Measurements from ENCODE around the gene SLC44A1. TPM values are rescaled to one million over a fixed set of nuclear protein-coding genes. Genes with fewer than 3 reads are reported as not detected.

SLC44A1 gene
- polyA plus RNA-seq, result 10 to 100 TPM; 13.1 to 30.9 (median 25.0) TPM

- Mint-ChIP-seq H3K9me3 (peaks cover 0 to 2% (median 0%) of the 10 kb centered on the region in 6 donors), H3K36me3 (no peaks in the 10 kb centered on the region), H3K4me1 (peaks cover 23 to 38% of the 10 kb centered on the region in 2 donors), H3K27me3 (ENCODE audit: low read depth in 3 of 3) (peaks cover 1 to 12% (median 2%) of the 10 kb centered on the region in 3 donors), H3K27ac (peak within 1 kb of the TSS; percentile 71 to 90 (median 82)), H3K4me3 (peak within 1 kb of the TSS; percentile 86 to 94 (median 91))
- DNase-seq, result peak; percentile 82 to 86 (median 85)
Observed at GRCh38 chr9:105244003-105244733, at the start of gene SLC44A1. Gene SLC44A1 (plus strand): TSS chr9:105244651. CDS start chr9:105244869, 218 bp downstream.

- Mint-ChIP-seq H3K36me3 (no peaks in the 10 kb centered on the region), H3K9me3 (no peaks in the 10 kb centered on the region), H3K4me3 (no peak overlapping the region), H3K27ac (no peak overlapping the region), H3K4me1 (peaks cover 0 to 4% of the 10 kb centered on the region in 2 donors), H3K27me3 (ENCODE audit: low read depth in 3 of 3) (peaks cover 0 to 7% (median 2%) of the 10 kb centered on the region in 3 donors)
- no peak for DNase-seq
Observed at GRCh38 chr9:105195259-105195658, 49.2 kb upstream of the SLC44A1 start.

DNA sequence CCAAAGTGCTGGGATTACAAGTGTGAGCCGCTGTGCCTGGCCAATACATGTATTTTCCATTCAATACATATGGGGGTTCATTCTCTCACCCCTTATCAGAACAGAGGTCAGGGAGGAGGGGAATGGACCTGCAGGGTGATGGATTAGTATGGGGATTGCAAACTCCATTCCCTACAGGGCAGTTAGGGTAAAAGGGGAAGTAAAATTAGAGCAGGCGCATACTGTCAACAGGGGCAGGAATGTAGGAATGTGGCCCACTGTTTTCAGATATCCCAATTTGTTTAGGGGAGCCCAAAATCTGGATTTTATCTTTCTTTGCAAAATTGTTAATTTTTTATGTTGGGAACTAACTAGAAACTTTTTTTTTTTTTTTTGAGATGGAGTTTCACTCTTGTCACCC is 46.4 kb upstream of the SLC44A1 start:
- Mint-ChIP-seq H3K4me1 (no peaks in the 10 kb centered on the region), H3K4me3 (no peak overlapping the region), H3K9me3 (no peaks in the 10 kb centered on the region), H3K27me3 (ENCODE audit: low read depth in 3 of 3) (peaks cover 0 to 7% (median 0%) of the 10 kb centered on the region in 3 donors), H3K36me3 (no peaks in the 10 kb centered on the region), H3K27ac (no peak overlapping the region)
- DNase-seq, result no peak

- peaks cover 0 to 7% (median 0%) of the 10 kb centered on the region in 3 donors for H3K27me3 Mint-ChIP-seq (ENCODE audit: low read depth in 3 of 3)
- no peak overlapping the region for H3K27ac Mint-ChIP-seq
- H3K36me3 Mint-ChIP-seq, result no peaks in the 10 kb centered on the region
- no peaks in the 10 kb centered on the region for H3K9me3 Mint-ChIP-seq
- no peak overlapping the region for H3K4me3 Mint-ChIP-seq
- no peaks in the 10 kb centered on the region for H3K4me1 Mint-ChIP-seq
- no peak for DNase-seq
Observed at GRCh38 chr9:105198865-105199264, 45.6 kb upstream of the SLC44A1 start.

- Mint-ChIP-seq H3K4me3 (no peak overlapping the region), H3K27me3 (ENCODE audit: low read depth in 3 of 3) (peaks cover 0 to 7% (median 0%) of the 10 kb centered on the region in 3 donors), H3K4me1 (no peaks in the 10 kb centered on the region), H3K36me3 (no peaks in the 10 kb centered on the region), H3K9me3 (no peaks in the 10 kb centered on the region), H3K27ac (no peak overlapping the region)
- DNase-seq, result no peak
Observed at GRCh38 chr9:105204416-105204815, 40.0 kb upstream of the SLC44A1 start.

- Mint-ChIP-seq H3K4me1 (no peaks in the 10 kb centered on the region), H3K27me3 (ENCODE audit: low read depth in 3 of 3) (peaks cover 0 to 7% (median 0%) of the 10 kb centered on the region in 3 donors), H3K4me3 (no peak overlapping the region), H3K36me3 (no peaks in the 10 kb centered on the region), H3K27ac (no peak overlapping the region), H3K9me3 (no peaks in the 10 kb centered on the region)
- DNase-seq, result no peak
Observed at GRCh38 chr9:105205787-105206495, 38.5 kb upstream of the SLC44A1 start.

DNA sequence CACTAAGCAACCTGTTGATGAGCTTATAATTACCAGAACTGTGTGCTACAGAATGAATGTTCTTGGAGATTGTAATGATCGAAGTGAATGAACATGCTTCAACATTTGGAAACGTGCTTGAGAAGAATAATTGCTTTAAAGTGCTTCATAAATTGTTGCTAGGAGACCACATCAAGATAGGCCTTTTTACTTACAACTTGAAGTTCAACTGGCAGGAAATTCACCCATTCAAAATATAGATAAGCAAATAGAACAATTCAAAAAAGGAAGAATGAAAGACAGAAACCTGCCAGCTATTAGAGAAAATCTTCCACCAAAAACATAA is 38.0 kb upstream of the SLC44A1 start:
- H3K27me3 Mint-ChIP-seq (ENCODE audit: low read depth in 3 of 3), result peaks cover 0 to 7% (median 0%) of the 10 kb centered on the region in 3 donors
- no peak overlapping the region for H3K4me3 Mint-ChIP-seq
- no peaks in the 10 kb centered on the region for H3K4me1 Mint-ChIP-seq
- no peak for DNase-seq
- no peak overlapping the region for H3K27ac Mint-ChIP-seq
- no peaks in the 10 kb centered on the region for H3K36me3 Mint-ChIP-seq
- no peaks in the 10 kb centered on the region for H3K9me3 Mint-ChIP-seq

- no peak overlapping the region for H3K4me3 Mint-ChIP-seq
Observed at GRCh38 chr9:105206821-105207699, 37.4 kb upstream of the SLC44A1 start.

GRCh38 chr9:105216440-105217178 is 27.8 kb upstream of the SLC44A1 start:
- Mint-ChIP-seq H3K4me3 (no peak overlapping the region), H3K27me3 (ENCODE audit: low read depth in 3 of 3) (peaks cover 2 to 4% (median 3%) of the 10 kb centered on the region in 3 donors)

More at GRCh38 chr9:105206821-105207699, 37.4 kb upstream of the SLC44A1 start:
- Mint-ChIP-seq H3K27me3 (ENCODE audit: low read depth in 3 of 3) (peaks cover 0 to 3% (median 0%) of the 10 kb centered on the region in 3 donors), H3K27ac (no peak overlapping the region), H3K9me3 (no peaks in the 10 kb centered on the region), H3K36me3 (no peaks in the 10 kb centered on the region), H3K4me1 (no peaks in the 10 kb centered on the region)
- no peak for DNase-seq

DNA sequence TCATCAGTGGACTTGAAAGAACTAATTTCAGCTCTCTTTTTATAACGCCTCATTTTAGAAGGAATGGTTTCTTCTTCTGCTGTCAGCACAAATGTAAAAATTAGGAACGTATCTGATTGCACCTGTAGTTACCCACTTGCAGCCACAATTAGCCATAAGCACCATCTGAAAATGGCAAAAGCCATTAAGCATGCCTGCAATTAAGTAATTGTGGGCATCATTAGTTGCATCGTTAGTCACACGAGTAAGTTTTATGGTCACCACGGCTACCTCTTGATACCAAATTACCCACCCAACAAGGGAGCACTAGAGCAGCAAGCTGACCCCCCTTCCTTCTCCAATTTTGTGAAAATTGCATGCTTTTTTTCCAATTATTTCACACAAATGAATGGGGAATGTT is 25.8 kb upstream of the SLC44A1 start:
- no peak for DNase-seq
- Mint-ChIP-seq H3K4me1 (no peaks in the 10 kb centered on the region), H3K36me3 (peaks cover under 1 to 7% (median under 1%) of the 10 kb centered on the region in 3 donors), H3K27ac (no peak overlapping the region), H3K9me3 (peaks cover 5 to 12% (median 9%) of the 10 kb centered on the region in 6 donors), H3K27me3 (ENCODE audit: low read depth in 3 of 3) (peaks cover 2 to 4% (median 3%) of the 10 kb centered on the region in 3 donors), H3K4me3 (no peak overlapping the region)

More at GRCh38 chr9:105216440-105217178, 27.8 kb upstream of the SLC44A1 start:
- Mint-ChIP-seq H3K9me3 (no peaks in the 10 kb centered on the region), H3K36me3 (no peaks in the 10 kb centered on the region), H3K27ac (no peak overlapping the region), H3K4me1 (no peaks in the 10 kb centered on the region)
- no peak for DNase-seq

DNA sequence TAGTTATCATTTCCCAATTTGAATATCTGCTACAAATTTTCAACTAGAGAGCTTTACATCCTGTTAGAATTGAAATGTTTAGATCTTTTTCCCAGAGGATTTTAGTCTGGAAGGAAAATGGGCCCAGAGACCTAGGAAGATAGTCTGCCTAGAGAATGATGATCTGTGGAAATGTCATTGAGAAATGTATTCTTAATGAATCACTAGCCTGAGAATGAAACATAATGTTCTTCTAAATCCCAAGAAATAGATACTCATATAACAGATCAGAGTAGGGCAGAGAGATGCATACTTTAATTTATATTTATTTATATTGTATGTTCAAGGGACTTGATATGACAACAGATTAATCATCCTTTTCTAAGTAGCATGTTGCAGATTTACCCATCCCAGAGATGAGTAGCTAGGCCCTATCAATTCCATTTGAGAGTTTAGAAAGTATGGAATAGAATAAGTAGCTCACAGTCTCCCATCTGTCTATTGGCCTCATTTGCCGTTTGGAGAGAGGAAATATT is 25.1 kb upstream of the SLC44A1 start:
- Mint-ChIP-seq H3K9me3 (peaks cover 12 to 19% (median 16%) of the 10 kb centered on the region in 6 donors), H3K4me3 (no peak overlapping the region), H3K36me3 (peaks cover 3 to 13% (median 6%) of the 10 kb centered on the region in 3 donors), H3K27ac (no peak overlapping the region), H3K4me1 (no peaks in the 10 kb centered on the region), H3K27me3 (ENCODE audit: low read depth in 3 of 3) (peaks cover 3 to 5% (median 4%) of the 10 kb centered on the region in 3 donors)
- DNase-seq, result no peak

GRCh38 chr9:105220451-105220850 is 24.0 kb upstream of the SLC44A1 start:
- H3K9me3 Mint-ChIP-seq, result peaks cover 22 to 28% (median 24%) of the 10 kb centered on the region in 6 donors
- peaks cover 4 to 10% (median 5%) of the 10 kb centered on the region in 3 donors for H3K27me3 Mint-ChIP-seq (ENCODE audit: low read depth in 3 of 3)
- H3K4me3 Mint-ChIP-seq, result no peak overlapping the region
- no peaks in the 10 kb centered on the region for H3K4me1 Mint-ChIP-seq
- peaks cover 3 to 13% (median 6%) of the 10 kb centered on the region in 3 donors for H3K36me3 Mint-ChIP-seq
- DNase-seq, result no peak
- H3K27ac Mint-ChIP-seq, result no peak overlapping the region

All from immature natural killer cell (primary cell).